Motor neuron (in vitro differentiated cells): ENCODE data around the gene VWA5A. TPM values are rescaled to one million over a fixed set of nuclear protein-coding genes. Genes with fewer than 3 reads are reported as not detected.
A peak's percentile ranks its signal among the peaks of the same experiment; 100 is the strongest.
"Not testable (repeated sequence)": the region's sequence is repeated elsewhere in the genome, so short reads cannot be mapped to it uniquely, and the experiment has no call there.

ENCODE experiments used
- ATAC-seq, 8 experiments: fragments of 200-7000 bp; cut with Tn5 transposase; replicated peaks in 6 of 8; 2 replicates each; pipeline ENCODE4 v1.8.0; 2021; ENCODE audit warnings: mild to moderate bottlenecking in 8 of 8, moderate library complexity in 8 of 8
- H3K27ac ChIP-seq, 2 donors: fragments of 250-450 bp; sonication (Bioruptor Pico); 2 replicates each; pipeline ENCODE4 v1.9.0; 2021; ENCODE audit warnings: antibody characterized with exemption in 2 of 2, mild to moderate bottlenecking in 2 of 2, moderate library complexity in 1 of 2
- H3K4me1 ChIP-seq, 2 donors: fragments of 250-450 bp; sonication (Bioruptor Pico); replicated peaks in 1 of 2; 2 replicates each; pipeline ENCODE4 v1.6.1; 2021; ENCODE audit warnings: antibody characterized with exemption in 2 of 2, mild to moderate bottlenecking in 2 of 2, moderate library complexity in 1 of 2
- H3K4me3 ChIP-seq, 5 donors: fragments of 250-450 bp; sonication (Bioruptor Pico); 2 replicates each; pipeline ENCODE4 v1.9.0; 2021; ENCODE audit warnings: antibody characterized with exemption in 5 of 5, mild to moderate bottlenecking in 5 of 5, moderate library complexity in 4 of 5
- WGBS, 10 experiments: fragments of 450-650 bp; shearing (Covaris generic); methylation state at CpG; one replicate each; pipeline ENCODE4 v1.0.0; 2022; 5-methylcytosine and 5-hydroxymethylcytosine counted together
- in situ Hi-C, 9 experiments: fragments of 400-800 bp; cut with MboI; loops; one replicate each; pipeline ENCODE4 v1.15.0; 2021; ENCODE audit warnings: low sequenced_read_pairs in 9 of 9, low pct_unique_long_range_greater_than_20kb in 2 of 9; ENCODE audit not compliant: unreplicated experiment in 9 of 9
- total RNA-seq, 8 experiments: library from RNA; unstranded; fragments of 300-600 nt; gene quantifications; 2 replicates each; pipeline versions ENCODE4 v1.2.3 to v1.2.4, GENCODE V29; 2022

The VWA5A gene
- total RNA-seq, 8 experiments from 2014 or later: 7.0 to 34.7 (median 15.4) TPM

GRCh38 chr11:124152770-124153407 lies 37.6 kb downstream of the VWA5A start:
- no peak overlapping the region for H3K4me3 ChIP-seq
- in situ Hi-C loops: no loop called here
- WGBS, 10 experiments: 38 to 100% (median 75%) methylated on average over 1 to 3 of the region's 3 CpGs
- H3K27ac ChIP-seq: no peak overlapping the region
- H3K4me1 ChIP-seq: no peaks in the 10 kb centered on the region
- ATAC-seq: no peak

GRCh38 chr11:124153821-124154220 lies 38.6 kb downstream of the VWA5A start:
- ATAC-seq: no peak
- Histone ChIP-seq H3K27ac (no peak overlapping the region), H3K4me1 (no peaks in the 10 kb centered on the region), H3K4me3 (no peak overlapping the region)
- WGBS, 10 experiments: 0 to 100% (median 53%) methylated on average over 1 to 2 of the region's 2 CpGs; no CpG with 5 or more reads in 2 of the 10 experiments
- in situ Hi-C loops: no loop called here

- in situ Hi-C loops: no loop called here
- H3K27ac ChIP-seq: no peak overlapping the region
- H3K4me1 ChIP-seq: no peaks in the 10 kb centered on the region
- ATAC-seq: no peak
- no peak overlapping the region for H3K4me3 ChIP-seq
Measured at GRCh38 chr11:124159481-124159880, 44.2 kb downstream of the VWA5A start.

DNA sequence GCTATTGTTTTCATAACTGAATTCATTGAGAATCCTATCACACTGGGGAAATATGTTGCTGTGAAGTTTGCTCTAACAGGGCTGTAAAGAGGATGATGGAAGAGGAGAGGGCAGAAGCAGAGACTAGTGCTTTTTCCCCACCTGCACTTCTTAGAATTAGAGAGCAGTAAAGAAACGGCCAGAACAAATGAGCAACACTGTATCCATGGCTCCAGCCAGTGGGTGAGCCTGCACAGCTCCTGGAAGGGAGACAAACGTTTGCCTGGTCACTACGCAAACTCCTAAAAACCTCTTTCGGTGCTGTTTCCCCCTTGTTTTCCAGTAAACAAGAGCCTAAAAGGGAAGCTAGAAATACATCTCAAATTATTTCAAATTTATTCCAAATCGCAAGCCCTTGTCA lies 45.7 kb downstream of the VWA5A start:
- no peak overlapping the region for H3K27ac ChIP-seq
- in situ Hi-C loops: no loop called here
- ATAC-seq: peak in 1 of 8 experiments; percentile 56
- WGBS, 10 experiments: 0 to 83% (median 68%) methylated on average over 1 to 5 of the region's 5 CpGs; no CpG with 5 or more reads in 2 of the 10 experiments
- no peaks in the 10 kb centered on the region for H3K4me1 ChIP-seq
- H3K4me3 ChIP-seq: no peak overlapping the region

GRCh38 chr11:124167826-124168231 lies 52.6 kb downstream of the VWA5A start:
- Histone ChIP-seq H3K4me3 (no peak overlapping the region), H3K4me1 (peaks cover 11 to 16% of the 10 kb centered on the region in 2 donors), H3K27ac (no peak overlapping the region)
- WGBS, 10 experiments: 13 to 50% (median 24%) methylated on average over 1 to 7 of the region's 7 CpGs; no CpG with 5 or more reads in 1 of the 10 experiments
- in situ Hi-C loops: no loop called here
- ATAC-seq: peak in 5 of 8 experiments; percentile 60 to 93 (median 86)

GRCh38 chr11:124168796-124169195 lies 53.5 kb downstream of the VWA5A start:
- peaks cover 19 to 26% of the 10 kb centered on the region in 2 donors for H3K4me1 ChIP-seq
- no peak overlapping the region for H3K27ac ChIP-seq
- in situ Hi-C loops: no loop called here
- no peak overlapping the region for H3K4me3 ChIP-seq
- ATAC-seq: no peak

DNA sequence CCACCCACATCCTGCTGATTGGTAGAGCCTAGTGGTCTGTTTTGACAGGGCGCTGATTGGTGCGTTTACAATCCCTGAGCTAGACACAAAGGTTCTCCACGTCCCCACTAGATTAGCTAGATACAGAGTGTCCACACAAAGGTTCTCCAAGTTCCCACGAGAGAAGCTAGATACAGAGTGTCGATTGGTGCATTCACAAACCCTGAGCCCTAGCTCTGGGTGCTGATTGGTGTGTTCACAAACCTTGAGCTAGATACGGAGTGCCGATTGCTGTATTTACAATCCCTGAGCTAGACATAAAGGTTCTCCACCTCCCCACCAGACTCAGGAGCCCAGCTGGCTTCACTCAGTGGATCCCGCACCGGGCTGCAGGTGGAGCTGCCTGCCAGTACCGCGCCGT lies 55.1 kb downstream of the VWA5A start:
- peaks cover 27 to 35% of the 10 kb centered on the region in 2 donors for H3K4me1 ChIP-seq
- ATAC-seq, in situ Hi-C loops: not testable (repeated sequence)

GRCh38 chr11:124170801-124171586 lies 55.7 kb downstream of the VWA5A start:
- Histone ChIP-seq H3K4me1 (peaks cover 27 to 35% of the 10 kb centered on the region in 2 donors), H3K4me3 (no peak overlapping the region), H3K27ac (no peak overlapping the region)
- 20 to 100% (median 88%) methylated on average over 1 to 9 of the region's 40 CpGs; no CpG with 5 or more reads in 1 of the 10 experiments for WGBS, 10 experiments
- no peak for ATAC-seq
- in situ Hi-C loops: no loop called here

More for the DNA sequence above, 55.1 kb downstream of the VWA5A start:
- WGBS, 10 experiments: no CpG with 5 or more reads among the region's 12 CpGs
- not testable (repeated sequence) for H3K4me3 ChIP-seq, H3K27ac ChIP-seq

- in situ Hi-C loops: no loop called here
- Histone ChIP-seq H3K27ac (no peak overlapping the region), H3K4me1 (peaks cover 27 to 35% of the 10 kb centered on the region in 2 donors), H3K4me3 (no peak overlapping the region)
- no peak for ATAC-seq
- WGBS, 10 experiments: 5 to 88% (median 69%) methylated on average over 1 to 6 of the region's 6 CpGs
Measured at GRCh38 chr11:124172101-124172500, 56.9 kb downstream of the VWA5A start.

DNA sequence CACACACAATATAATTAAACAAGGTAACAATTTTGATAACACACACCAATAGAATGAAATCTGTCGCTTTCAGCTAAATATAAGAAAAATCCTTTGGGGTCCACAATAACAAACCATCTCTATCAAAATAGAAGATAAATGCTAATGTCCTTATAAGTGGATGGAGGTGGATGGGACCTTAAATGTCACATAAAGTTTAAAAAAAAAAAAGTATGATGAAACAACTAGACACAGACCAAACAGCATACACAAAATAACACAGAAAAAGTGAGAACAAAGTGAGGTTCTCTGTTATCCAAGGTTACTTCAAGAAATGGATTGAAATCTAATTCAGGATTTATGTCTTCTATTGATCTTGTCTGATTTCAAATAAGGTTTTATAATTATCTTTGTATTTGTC lies 57.3 kb downstream of the VWA5A start:
- no peak overlapping the region for H3K27ac ChIP-seq
- in situ Hi-C loops: no loop called here
- 20 to 100% (median 75%) methylated on average over 1 of the region's 1 CpG; no CpG with 5 or more reads in 2 of the 10 experiments for WGBS, 10 experiments

GRCh38 chr11:124174001-124174583 lies 58.8 kb downstream of the VWA5A start:
- Histone ChIP-seq H3K4me1 (peaks cover 30% of the 10 kb centered on the region in 2 donors), H3K27ac (peak overlapping the region; percentile 30 to 33), H3K4me3 (no peak overlapping the region)
- 0 to 19% (median 0%) methylated on average over 1 to 4 of the region's 4 CpGs for WGBS, 10 experiments
- in situ Hi-C loops: no loop called here
- peak; percentile 67 to 100 (median 99) for ATAC-seq

More for the DNA sequence above, 57.3 kb downstream of the VWA5A start:
- no peak overlapping the region for H3K4me3 ChIP-seq
- peaks cover 24 to 30% of the 10 kb centered on the region in 2 donors for H3K4me1 ChIP-seq
- ATAC-seq: no peak

DNA sequence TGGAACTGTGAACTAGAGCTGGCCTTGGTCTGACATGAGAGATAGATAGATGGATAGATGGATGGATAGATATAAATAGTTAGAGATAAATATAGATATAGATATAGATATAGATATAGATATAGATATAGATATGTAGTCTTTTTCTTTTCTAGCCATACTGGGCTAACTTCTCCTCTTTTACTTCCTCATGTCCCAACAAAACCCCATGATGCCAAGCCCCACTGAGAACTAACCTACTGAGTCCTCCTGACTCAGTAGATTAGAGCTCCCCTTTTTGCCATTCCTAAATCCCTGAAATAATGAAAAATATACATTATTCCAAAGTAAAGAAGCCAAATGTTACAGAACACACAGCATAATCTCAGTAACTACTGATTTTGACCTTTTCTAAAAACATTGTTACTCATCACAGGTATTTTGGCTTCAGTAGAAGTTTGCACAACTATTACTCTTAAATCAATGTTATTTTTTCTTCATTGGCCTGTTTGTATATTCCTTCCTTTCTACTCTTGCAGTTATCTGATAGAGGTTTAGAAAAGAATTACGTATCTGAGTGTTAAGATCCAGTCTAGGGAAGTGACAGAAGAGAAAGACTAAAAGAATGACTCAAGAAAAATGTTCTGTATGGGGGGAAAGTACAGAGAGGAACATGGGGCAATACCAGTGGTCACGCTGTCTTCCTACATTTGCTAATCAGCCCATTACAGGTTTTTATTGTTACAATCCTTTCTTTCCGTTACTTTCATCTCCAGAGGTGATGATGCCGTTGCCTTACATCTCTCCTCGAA lies 61.9 kb downstream of the VWA5A start:
- in situ Hi-C loops: loop anchor here in 1 of 9 experiments (25.0 kb wide), 1 partner anchor 90 kb away; no protein-coding TSS in a partner anchor
- Histone ChIP-seq H3K4me1 (peaks cover 29 to 36% of the 10 kb centered on the region in 2 donors), H3K4me3 (no peak overlapping the region), H3K27ac (no peak overlapping the region)
- WGBS, 10 experiments: 9 to 96% (median 87%) methylated on average over 2 to 5 of the region's 5 CpGs
- ATAC-seq: no peak
